ENCODE data around the gene TMEM187.

DNA sequence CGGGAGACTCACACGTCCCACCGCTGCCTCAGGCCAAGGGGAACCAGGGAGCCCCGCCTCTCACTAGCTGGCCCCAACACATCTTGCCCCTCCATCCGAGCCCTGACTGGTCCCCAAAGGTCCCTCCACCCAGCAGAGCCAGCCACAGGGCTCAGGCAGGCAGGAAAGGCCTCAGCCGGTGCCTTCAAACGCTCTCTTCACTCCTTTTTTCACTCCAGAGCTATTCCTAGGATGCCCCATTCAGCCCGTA is 45.0 kb upstream of the TMEM187 start:
- no peak for TF ChIP-seq CTCF (conservative IDR thresholded peaks at IDR 0.05; ENCODE audit: low read depth, low read length)
- TF ChIP-seq SMC3 (IDR thresholded peaks at IDR 0.05; ENCODE audit: low read depth, low read length), result no peak
- TF ChIP-seq, protein P1, sequence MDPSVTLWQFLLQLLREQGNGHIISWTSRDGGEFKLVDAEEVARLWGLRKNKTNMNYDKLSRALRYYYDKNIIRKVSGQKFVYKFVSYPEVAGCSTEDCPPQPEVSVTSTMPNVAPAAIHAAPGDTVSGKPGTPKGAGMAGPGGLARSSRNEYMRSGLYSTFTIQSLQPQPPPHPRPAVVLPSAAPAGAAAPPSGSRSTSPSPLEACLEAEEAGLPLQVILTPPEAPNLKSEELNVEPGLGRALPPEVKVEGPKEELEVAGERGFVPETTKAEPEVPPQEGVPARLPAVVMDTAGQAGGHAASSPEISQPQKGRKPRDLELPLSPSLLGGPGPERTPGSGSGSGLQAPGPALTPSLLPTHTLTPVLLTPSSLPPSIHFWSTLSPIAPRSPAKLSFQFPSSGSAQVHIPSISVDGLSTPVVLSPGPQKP (IDR thresholded peaks at IDR 0.05; ENCODE audit: borderline replicate concordance, low read depth, low read length), result no peak
- no peak for TF ChIP-seq POLR2A (IDR thresholded peaks at IDR 0.05; ENCODE audit: low read depth, low read length)
- no peak for TF ChIP-seq CEBPB (IDR thresholded peaks at IDR 0.05; ENCODE audit: low read depth, low read length)
- TF ChIP-seq MAFK (IDR thresholded peaks at IDR 0.05; ENCODE audit: low read depth, low read length), result no peak
- TF ChIP-seq BHLHE40 (IDR thresholded peaks at IDR 0.05; ENCODE audit: low read depth, low read length), result no peak
- TF ChIP-seq MAZ (IDR thresholded peaks at IDR 0.05; ENCODE audit: borderline replicate concordance, low read depth, low read length), result no peak
- TF ChIP-seq RFX5 (IDR thresholded peaks at IDR 0.05; ENCODE audit: low read depth, low read length), result no peak
- TF ChIP-seq CHD1 (IDR thresholded peaks at IDR 0.05; ENCODE audit: low read depth, low read length), result no peak
- TF ChIP-seq, protein P2, sequence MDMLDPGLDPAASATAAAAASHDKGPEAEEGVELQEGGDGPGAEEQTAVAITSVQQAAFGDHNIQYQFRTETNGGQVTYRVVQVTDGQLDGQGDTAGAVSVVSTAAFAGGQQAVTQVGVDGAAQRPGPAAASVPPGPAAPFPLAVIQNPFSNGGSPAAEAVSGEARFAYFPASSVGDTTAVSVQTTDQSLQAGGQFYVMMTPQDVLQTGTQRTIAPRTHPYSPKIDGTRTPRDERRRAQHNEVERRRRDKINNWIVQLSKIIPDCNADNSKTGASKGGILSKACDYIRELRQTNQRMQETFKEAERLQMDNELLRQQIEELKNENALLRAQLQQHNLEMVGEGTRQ (IDR thresholded peaks at IDR 0.05; ENCODE audit: low read depth, low read length), result no peak
- TF ChIP-seq RAD21 (IDR thresholded peaks at IDR 0.05; ENCODE audit: low read length), result no peak
- no peak for TF ChIP-seq RCOR1 (IDR thresholded peaks at IDR 0.05; ENCODE audit: insufficient replicate concordance, low read length)

Measured in IMR-90 (cell line).